NB4 (cell line): ENCODE measurements around the gene NOC4L.
A peak's percentile ranks its signal among the peaks of the same experiment; 100 is the strongest.

Source experiments
- DNase-seq: peaks from one replicate; pipeline ENCODE4 v3.0.0; 2010; ENCODE audit warnings: low read depth
- H3K4me3 ChIP-seq: one replicate; pipeline ENCODE4 v1.5.1; 2011; ENCODE audit warnings: mild to moderate bottlenecking, low read depth, low read length, moderate library complexity
- CTCF ChIP-seq: IDR thresholded peaks from one replicate; pipeline ENCODE4 v1.5.1; 2012; ENCODE audit warnings: low read depth, low read length
- MAX ChIP-seq: IDR thresholded peaks from 2 replicates; pipeline ENCODE4 v1.6.1; 2011; ENCODE audit warnings: low read depth, low read length
- MYC ChIP-seq: IDR thresholded peaks from 2 replicates; pipeline ENCODE4 v1.6.1; 2011; ENCODE audit warnings: low read depth, low read length
- POLR2A ChIP-seq: IDR thresholded peaks from 2 replicates; pipeline ENCODE4 v1.6.1; 2011; ENCODE audit warnings: mild to moderate bottlenecking; ENCODE audit not compliant: insufficient read length; ENCODE audit errors: extremely low read depth

The NOC4L gene

GRCh38 chr12:132171293-132171967, 27.2 kb downstream of the NOC4L start:
- no peak overlapping the region for H3K4me3 ChIP-seq
- no peak for TF ChIP-seq POLR2A
- TF ChIP-seq MAX = no peak
- no peak for TF ChIP-seq CTCF
- TF ChIP-seq MYC = no peak
- no peak for DNase-seq

GRCh38 chr12:132171968-132172521, 27.8 kb downstream of the NOC4L start:
- no peak overlapping the region for H3K4me3 ChIP-seq
- TF ChIP-seq POLR2A = no peak
- DNase-seq = no peak

GRCh38 chr12:132172619-132173018, 28.4 kb downstream of the NOC4L start:
- peak; percentile 56 for DNase-seq
- no peak overlapping the region for H3K4me3 ChIP-seq
- TF ChIP-seq POLR2A (no peak), MAX (no peak), CTCF (no peak), MYC (no peak)

- TF ChIP-seq MYC (0 out of 2 replicates have a peak, but pooled peaks have one; percentile 12), CTCF (no peak), POLR2A (no peak), MAX (no peak)
- DNase-seq = peak; percentile 82
- H3K4me3 ChIP-seq = no peak overlapping the region
These were observed 29.1 kb downstream of the NOC4L start for GRCh38 chr12:132173135-132174014.

- H3K4me3 ChIP-seq = no peak overlapping the region
- no peak for TF ChIP-seq POLR2A
- no peak for TF ChIP-seq CTCF
- DNase-seq = no peak
These were observed 30.0 kb downstream of the NOC4L start for GRCh38 chr12:132174015-132174838.
